HEK293T (cell line): Measurements from ENCODE around the gene DHRS13.

ENCODE experiments used
- ARNT ChIP-seq: fragments of 450-650 bp; IDR thresholded peaks from 2 replicates; pipeline ENCODE4 v1.6.1; 2017; ENCODE audit warnings: mild to moderate bottlenecking
- BHLHE40 ChIP-seq: fragments of 450-650 bp; IDR thresholded peaks from 2 replicates; pipeline ENCODE4 v1.6.1; 2016; ENCODE audit warnings: mild to moderate bottlenecking, moderate library complexity, borderline replicate concordance
- CTBP1 ChIP-seq: fragments of 450-650 bp; IDR thresholded peaks from 2 replicates; pipeline ENCODE4 v1.6.1; 2016; ENCODE audit warnings: borderline replicate concordance
- ELF4 ChIP-seq: fragments of 450-650 bp; IDR thresholded peaks from 2 replicates; pipeline ENCODE4 v1.6.1; 2017; ENCODE audit warnings: antibody characterized with exemption
- FOXA1 ChIP-seq: fragments of 450-650 bp; IDR thresholded peaks from 2 replicates; pipeline ENCODE4 v1.6.1; 2016; ENCODE audit warnings: mild to moderate bottlenecking
- FOXM1 ChIP-seq: fragments of 450-650 bp; IDR thresholded peaks from 2 replicates; pipeline ENCODE4 v1.6.1; 2017; ENCODE audit warnings: mild to moderate bottlenecking, borderline replicate concordance
- LEF1 ChIP-seq: fragments of 450-650 bp; IDR thresholded peaks from 2 replicates; pipeline ENCODE4 v1.6.1; 2017; ENCODE audit warnings: mild to moderate bottlenecking, borderline replicate concordance
- NFRKB ChIP-seq: fragments of 450-650 bp; IDR thresholded peaks from 2 replicates; pipeline ENCODE4 v1.6.1; 2016; ENCODE audit warnings: mild to moderate bottlenecking, moderate library complexity
- SP1 ChIP-seq: fragments of 450-650 bp; IDR thresholded peaks from 2 replicates; pipeline ENCODE4 v1.6.1; 2017
- SUZ12 ChIP-seq: fragments of 450-650 bp; IDR thresholded peaks from 2 replicates; pipeline ENCODE4 v1.6.1; 2016; ENCODE audit warnings: mild to moderate bottlenecking
- TARDBP ChIP-seq: fragments of 450-650 bp; IDR thresholded peaks from 2 replicates; pipeline ENCODE4 v1.6.1; 2016
- ZNF384 ChIP-seq: fragments of 450-650 bp; IDR thresholded peaks from 2 replicates; pipeline ENCODE4 v1.6.1; 2016
- TF ChIP-seq, protein P1 (sequence below): fragments of 450-650 bp; IDR thresholded peaks from 2 replicates; pipeline ENCODE4 v1.6.1; 2016

DNA sequence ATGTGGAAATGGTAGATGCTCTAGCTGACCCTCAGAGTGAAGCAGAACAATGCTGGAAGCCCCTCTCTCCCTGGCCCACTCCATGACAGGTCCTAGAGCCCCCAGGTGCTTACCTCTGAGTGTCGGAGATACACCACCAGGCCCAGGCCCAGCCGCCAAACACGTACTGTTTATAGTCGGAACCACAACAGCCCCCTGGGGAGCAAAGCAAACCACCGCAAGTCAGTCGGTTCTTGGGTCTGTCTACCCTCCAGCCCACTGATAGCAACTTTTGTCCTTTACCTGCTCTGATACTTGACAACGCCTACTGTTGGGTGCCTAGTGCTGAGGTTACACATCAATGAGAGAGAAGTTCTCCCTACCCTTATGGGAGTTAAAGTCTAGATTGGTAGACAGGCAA is 14.0 kb downstream of the DHRS13 start:
- no peak for TF ChIP-seq TARDBP
- no peak for TF ChIP-seq FOXA1
- no peak for TF ChIP-seq ELF4
- no peak for TF ChIP-seq ARNT
- no peak for TF ChIP-seq SUZ12
- TF ChIP-seq ZNF384 = no peak
- TF ChIP-seq FOXM1 = no peak
- no peak for TF ChIP-seq CTBP1
- TF ChIP-seq SP1 = no peak
- TF ChIP-seq NFRKB = no peak
- TF ChIP-seq, protein P1, sequence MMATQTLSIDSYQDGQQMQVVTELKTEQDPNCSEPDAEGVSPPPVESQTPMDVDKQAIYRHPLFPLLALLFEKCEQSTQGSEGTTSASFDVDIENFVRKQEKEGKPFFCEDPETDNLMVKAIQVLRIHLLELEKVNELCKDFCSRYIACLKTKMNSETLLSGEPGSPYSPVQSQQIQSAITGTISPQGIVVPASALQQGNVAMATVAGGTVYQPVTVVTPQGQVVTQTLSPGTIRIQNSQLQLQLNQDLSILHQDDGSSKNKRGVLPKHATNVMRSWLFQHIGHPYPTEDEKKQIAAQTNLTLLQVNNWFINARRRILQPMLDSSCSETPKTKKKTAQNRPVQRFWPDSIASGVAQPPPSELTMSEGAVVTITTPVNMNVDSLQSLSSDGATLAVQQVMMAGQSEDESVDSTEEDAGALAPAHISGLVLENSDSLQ = no peak
- TF ChIP-seq BHLHE40 = no peak
- TF ChIP-seq LEF1 = no peak
